NK-92 treated with Interleukin-12 subunit alpha and Interleukin-12 subunit beta, amount 100 ng/mL, for 24 hours (cell line): ENCODE results near the gene TSPAN2.
"Not testable (repeated sequence)": the region's sequence is repeated elsewhere in the genome, so short reads cannot be mapped to it uniquely, and the experiment has no call there.

ENCODE experiments used
- DNase-seq: peaks from one replicate; lab custom pipeline; 2025; lab: John Stamatoyannopoulos, UW

Gene TSPAN2

GRCh38 chr1:115036814-115037507 lies 52.3 kb downstream of the TSPAN2 start:
- DNase-seq: no peak

GRCh38 chr1:115035652-115036051 lies 53.7 kb downstream of the TSPAN2 start:
- DNase-seq: no peak

- DNase-seq: no peak
Measured at GRCh38 chr1:115031595-115031994, 57.7 kb downstream of the TSPAN2 start.

- no peak for DNase-seq
Measured at GRCh38 chr1:115029526-115029925, 59.8 kb downstream of the TSPAN2 start, which contains the start of gene TSHB. Gene TSHB, plus strand, starts transcription at chr1:115029826. Its CDS starts 3,537 bp downstream, at chr1:115033363.

- no peak for DNase-seq
Measured at GRCh38 chr1:115023593-115023992, 65.7 kb downstream of the TSPAN2 start.

GRCh38 chr1:115021145-115021544 lies 68.2 kb downstream of the TSPAN2 start:
- DNase-seq: no peak

GRCh38 chr1:115019549-115019948 lies 69.8 kb downstream of the TSPAN2 start:
- DNase-seq: not testable (repeated sequence)

GRCh38 chr1:115013792-115014191 lies 75.5 kb downstream of the TSPAN2 start:
- no peak for DNase-seq

- DNase-seq: no peak
Measured at GRCh38 chr1:115012434-115012833, 76.9 kb downstream of the TSPAN2 start.

GRCh38 chr1:115012006-115012405 lies 77.3 kb downstream of the TSPAN2 start:
- DNase-seq: no peak

- no peak for DNase-seq
Measured at GRCh38 chr1:115006191-115006590, 83.1 kb downstream of the TSPAN2 start.
